HG02642 (cell line): Measurements from ENCODE around the gene POU6F2.

Experiments used
- ATAC-seq: cut with Tn5 transposase; IDR thresholded peaks from one replicate; pipeline ENCODE4 v1.9.1; 2021; ENCODE audit warnings: mild to moderate bottlenecking; ENCODE audit not compliant: unreplicated experiment, poor library complexity

The POU6F2 gene

DNA sequence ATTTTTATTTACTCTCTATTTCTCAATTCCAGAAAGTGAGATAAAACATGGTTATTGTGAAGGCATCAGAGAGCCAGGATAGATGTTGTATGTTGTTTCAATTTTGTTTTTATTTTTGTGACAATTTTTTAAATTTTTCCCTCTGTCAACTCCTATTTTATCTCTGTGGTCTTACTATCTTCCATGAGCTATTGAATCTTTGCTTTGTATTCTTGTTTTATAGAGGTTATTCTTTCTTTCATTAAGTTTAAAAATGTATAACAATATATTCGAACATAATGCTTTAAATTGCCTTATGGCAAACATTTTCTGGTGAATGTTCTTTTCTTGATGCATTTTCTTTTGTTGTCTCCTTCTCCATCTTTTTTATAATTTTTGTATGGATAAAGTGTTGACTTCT is 78.4 kb downstream of the POU6F2 start:
- no peak for ATAC-seq

DNA sequence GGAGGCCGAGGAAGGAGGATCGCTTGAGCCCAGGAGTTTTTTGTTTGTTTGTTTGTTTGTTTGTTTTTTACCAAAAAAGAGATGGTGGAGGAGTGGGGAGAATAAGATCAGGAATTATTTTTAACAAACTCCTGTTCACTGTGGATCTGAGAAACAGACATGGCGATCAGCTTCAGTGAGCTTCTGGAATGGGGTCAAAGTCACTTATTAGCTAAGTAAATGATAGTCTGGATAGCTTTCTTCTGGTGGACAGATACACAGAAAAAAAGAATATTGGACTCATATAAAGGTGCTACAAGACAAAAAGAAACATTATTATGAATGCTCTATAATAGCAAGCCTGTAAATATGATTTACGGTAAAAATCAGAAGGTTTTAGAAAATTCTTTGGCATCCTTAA is 85.1 kb downstream of the POU6F2 start:
- ATAC-seq = no peak

DNA sequence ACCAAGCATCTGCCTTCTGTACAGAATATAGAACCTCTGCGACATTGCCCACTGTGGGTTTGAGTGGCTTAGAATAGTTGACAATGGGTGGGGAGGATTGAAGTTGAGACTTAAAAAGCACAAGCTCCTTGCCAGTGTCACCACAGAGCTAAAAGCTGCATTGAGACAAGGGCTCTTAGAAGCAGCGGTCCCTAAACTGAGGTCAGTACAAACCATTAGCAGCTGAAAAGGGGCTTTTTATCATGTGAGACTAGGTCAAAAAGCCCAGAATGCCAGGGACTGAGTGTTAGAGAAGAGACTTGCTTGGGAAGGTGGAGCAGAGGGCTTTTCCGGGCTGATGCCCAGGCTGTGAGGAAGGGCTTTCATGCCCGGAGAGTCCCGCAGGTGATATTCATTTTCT is 91.3 kb downstream of the POU6F2 start:
- no peak for ATAC-seq

DNA sequence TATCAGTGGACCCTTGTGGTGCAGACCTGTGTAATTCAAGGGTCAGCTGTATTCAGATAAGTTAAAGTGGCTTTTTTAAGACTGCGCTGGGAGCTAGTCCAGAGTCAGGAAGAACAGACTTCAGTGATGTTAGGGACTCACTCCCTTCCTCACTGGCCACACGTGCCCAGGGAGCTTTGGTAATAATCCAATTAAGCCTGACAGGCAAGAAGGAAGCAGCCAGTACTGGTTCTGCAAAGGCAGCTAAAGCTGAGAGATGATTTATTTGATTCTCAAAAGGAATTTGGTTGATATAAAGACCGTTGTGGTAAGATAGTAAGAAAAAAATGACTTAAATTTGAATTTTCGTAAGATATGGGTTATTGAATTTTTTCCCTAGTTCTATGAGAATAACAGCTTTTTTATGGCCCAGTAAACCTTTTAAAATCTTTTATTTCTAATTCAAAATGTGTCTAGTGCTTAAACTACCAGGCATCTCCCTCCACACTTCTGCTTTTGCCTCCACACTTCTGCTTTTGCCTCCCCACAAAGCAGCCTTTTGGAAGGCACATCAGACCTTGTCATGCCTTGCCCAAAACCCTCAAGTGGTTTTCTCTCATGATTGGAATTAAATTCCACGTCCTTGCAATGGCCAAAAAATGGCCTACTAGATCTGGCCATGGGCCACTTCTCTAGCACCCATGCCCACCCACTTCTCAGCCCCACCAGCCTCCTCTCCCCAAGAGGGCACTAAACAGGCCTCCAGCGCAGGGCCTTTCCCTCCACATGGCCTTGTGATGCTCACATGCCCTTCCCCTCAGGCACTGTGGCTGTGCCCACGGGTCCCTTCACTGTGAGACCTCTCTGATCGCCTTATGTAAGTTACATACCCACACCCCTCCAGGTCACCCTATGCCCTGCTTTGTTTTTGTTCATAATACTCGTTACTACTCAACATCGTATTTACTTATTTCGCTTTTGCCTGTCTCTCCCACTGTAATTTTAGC is 92.5 kb downstream of the POU6F2 start:
- no peak for ATAC-seq

DNA sequence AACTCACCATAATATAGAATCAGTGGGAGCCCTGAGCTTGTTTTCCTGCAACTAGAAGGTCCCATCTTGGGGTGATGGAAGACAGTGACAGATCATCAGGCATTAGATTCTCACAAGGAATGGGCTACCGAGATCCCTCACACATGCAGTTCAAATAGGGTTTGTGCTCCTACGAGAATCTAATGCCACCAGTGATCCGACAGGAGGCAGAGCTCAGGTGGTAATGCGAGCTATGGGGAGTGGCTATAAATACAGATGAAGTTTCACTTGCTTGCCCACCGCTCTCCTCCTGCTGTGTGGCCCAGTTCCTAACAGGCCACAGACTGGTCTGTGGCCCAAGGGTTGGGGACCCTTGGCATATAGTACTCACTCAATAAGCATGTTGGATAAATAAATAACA is 93.4 kb downstream of the POU6F2 start:
- ATAC-seq = no peak

DNA sequence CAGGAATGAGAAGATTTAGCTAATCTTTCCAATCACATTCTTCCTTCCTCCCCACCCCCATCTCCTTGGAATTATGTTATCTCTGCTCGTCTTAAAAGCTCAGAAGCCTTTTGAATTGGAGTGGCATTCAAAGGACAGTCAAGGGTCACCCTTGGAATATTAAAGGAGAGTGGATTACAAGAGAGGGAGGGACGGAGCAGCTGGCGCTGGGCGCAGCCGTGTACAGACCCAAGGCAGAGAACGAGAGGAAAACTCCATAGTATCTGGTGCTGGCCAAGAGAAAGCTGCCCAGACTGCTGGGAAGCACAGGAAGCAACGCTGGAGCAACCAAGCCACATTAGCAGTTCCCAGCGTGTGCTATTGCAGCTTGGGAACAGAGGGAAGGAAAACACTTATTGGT is 95.7 kb downstream of the POU6F2 start:
- no peak for ATAC-seq

DNA sequence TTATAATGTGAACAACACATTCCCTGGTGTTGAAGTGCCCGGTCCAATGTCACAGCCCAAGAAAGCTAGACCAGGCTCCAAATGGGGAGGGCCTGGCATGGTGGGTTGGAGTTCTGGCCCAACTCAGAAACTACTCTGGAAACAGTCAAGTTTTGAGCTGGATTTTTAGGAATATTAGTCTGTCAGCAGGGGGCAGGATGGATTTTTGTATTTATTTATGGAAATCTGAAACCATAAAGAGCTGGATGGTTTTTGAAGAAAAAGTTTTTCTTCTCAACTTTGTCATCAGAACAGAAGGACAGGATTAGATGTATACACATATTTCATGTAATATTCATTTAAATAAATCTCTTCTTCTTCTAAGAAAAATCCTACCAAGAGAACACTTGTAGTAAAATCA is 97.5 kb downstream of the POU6F2 start:
- no peak for ATAC-seq

DNA sequence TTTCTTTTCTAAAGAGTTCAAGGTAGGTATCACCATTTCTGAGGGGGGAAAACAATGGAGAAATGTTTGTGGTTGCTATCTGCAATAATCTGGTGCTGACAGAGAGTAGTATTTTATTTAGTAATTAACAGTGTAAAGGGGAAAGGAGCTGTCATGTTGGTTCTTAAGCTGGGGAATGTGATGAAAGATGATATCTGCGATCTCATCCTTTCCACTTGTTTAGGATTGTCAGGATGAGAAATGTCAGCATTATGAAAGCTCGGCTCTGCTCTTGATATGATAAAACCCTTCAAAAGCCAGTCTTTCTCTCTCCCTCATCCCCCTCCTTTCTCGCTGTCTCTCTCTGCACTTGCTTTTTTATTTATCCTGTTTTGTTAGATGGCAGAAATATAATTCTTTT is 106.1 kb downstream of the POU6F2 start:
- ATAC-seq = no peak

DNA sequence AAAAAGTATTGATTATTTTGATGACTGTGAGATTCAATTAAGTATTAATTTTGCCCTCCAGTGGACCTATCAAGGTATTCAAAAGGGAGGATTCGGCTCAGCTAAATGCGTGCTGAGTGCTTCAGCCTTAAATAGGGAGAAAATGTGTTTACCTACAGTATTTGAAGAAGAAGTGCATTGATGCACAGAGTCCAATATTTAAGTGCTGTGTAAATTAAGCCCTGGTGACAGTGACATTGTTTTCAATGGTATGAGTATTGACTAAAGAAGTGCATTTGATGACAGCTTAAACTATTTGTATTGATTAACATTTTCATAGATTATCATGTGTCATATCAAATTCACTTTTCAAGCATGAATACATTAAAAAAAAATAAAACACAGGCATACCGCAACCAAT is 106.6 kb downstream of the POU6F2 start:
- no peak for ATAC-seq

DNA sequence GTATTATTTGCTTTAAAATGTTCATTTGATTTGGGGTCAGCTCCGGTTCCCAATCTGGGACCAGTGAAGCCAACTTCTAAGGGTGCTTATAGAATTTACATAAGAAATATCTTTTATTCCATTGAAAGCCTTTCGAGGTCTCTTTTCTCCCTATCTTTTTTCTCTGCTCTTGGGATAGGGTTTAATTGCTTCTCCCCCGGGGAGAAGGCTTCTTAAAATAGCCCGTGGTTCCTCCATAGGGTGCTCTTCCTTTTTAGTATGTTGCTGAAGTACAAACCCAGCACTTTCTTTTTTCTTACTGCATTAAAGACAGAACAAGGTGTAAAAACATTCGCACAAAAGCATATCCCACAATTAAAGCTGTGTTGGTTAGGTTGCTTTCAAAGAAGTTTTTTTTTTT is 107.5 kb downstream of the POU6F2 start:
- no peak for ATAC-seq

DNA sequence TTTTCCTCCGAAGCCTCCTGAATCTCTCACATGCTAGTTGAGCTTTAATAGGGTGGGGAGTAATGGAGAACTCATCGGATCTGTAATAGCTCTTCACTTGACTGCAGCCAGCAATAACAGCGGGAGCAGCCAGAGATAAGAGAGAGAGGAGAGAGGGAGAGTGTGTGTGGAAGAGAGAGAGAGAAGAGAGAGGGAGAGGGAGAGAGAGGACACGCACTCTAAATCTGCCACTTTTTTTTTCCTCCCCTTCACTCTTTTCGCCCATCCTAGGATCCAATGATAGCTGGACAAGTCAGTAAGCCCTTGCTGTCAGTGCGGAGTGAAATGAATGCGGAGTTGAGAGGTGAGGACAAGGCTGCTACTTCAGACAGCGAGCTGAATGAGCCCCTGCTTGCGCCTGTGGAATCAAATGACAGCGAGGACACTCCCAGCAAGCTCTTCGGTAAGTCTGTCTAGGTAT is 107.9 kb downstream of the POU6F2 start:
- ATAC-seq = no peak

DNA sequence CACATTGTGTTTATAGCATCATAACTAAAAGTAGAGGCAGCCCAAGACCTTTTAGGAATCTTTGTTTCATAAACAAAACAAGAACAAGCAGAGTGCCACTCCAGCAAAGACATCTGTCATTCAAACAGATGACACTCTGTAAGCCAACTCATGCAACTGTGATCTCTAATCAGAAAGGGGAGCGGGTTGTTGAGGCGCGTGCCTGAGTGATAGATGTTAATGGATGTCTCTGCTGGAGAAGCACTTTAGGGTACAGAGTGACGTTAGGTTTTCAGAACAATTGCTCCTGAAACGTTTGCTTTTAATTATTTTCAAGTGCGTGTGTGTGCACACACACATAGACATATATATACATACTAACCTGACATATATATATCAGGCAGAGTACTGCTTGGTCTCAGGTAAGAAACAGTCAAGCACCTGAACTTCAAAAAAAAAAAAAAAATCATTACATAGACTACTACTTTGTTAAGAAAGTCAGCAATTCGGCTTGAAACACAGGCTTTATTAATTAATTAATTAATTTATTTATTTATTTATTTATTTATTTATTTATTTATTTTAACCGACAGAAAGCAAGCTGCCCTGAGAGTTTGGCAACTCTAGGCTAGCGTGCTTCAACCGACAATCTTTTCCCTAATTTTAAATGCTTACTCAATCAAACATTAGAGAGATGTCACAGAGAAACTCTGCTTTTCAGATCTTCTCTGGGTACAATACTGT is 109.1 kb downstream of the POU6F2 start:
- no peak for ATAC-seq

DNA sequence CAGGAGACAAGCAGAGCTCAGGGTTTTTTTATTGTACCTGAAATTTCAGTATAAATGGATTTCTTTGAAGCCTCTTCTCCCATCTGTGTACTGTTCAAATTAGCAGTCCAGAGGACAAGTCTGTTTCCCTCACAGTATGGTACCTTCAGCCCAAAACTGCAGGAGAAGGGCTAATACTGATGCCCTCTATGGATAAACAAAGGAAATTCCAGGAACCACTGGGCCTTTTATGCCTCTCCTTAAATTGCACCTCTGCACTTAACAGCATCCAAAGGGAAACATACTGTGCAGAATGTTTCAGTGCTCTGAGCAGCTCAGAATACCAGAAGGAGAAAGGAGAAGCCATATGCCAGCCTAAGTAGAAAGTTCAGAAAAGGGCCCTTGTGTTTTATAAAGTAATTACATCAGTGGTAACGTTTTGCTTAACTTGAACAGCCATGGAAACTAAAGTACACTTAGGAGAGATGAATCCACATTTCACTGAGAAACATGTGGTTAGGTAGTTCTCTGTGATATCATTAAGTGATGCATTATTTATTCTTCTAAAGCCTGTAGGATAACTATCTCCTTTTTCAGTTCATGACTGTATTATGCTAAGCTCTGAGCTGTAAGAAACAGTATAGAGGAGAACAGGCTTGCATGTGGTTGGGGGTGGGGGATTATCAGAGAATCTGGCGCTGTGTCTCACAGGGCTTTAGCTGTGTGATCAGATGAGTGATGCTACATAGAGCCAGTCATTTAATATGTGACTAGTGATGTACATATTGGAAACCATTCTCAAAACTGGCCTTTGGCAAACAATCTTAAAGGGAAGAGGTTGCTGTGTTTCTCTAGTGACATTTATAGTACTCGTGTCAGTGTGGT is 111.3 kb downstream of the POU6F2 start:
- no peak for ATAC-seq

DNA sequence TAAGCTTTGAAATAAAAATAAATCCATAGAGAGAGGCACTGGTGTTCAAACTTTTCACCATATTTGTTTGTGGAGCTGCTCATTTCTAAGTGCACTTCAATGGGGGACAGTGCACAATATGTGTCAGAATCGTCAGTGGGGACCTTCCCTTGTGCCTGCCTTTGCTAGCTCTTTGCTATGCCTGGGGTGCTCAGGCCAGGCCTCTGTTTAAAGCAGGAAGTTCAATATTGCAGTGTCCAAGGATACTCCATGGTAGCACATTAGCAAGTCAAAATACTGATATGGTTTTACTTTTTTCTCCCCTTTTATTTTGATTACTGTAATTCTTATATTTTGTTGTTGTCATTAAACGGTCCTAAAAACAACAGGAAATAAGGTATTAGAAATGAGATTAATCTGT is 113.4 kb downstream of the POU6F2 start:
- no peak for ATAC-seq

DNA sequence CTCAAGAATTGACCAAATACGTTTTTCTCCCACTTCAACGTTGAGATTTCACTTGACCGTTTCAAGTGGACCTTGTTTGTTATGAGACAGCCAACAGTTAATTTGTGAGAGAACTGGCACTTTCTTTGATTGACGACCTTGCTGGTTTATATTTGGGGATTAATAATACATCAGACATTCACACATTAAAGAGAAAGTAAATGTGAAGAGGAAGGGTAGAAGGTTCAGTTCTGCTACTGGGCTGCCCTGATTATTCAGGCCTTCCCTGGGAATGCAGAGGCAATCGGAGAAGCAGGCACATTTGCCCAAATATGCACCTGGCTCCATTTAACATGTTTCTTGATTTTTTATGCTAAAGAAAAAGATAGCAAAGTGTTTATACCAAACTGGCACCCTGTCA is 114.1 kb downstream of the POU6F2 start:
- no peak for ATAC-seq

DNA sequence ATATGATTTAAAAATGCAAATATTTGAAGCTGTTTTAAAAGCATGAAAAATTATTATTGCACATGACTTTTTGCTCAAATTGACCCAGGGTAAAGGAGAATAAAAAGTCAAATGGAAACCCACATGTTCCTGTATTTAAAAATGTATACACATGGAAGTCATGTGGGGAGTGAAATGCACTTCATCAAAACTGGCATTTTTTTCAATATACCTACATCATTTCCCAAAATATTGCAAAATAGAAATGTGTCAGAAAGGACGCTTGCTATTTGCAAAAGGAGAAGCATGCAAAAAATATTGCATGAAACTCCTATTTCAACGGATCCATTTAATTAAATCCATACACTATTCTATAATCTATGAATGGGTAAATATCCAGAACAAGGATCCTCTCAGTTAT is 117.0 kb downstream of the POU6F2 start:
- no peak for ATAC-seq

DNA sequence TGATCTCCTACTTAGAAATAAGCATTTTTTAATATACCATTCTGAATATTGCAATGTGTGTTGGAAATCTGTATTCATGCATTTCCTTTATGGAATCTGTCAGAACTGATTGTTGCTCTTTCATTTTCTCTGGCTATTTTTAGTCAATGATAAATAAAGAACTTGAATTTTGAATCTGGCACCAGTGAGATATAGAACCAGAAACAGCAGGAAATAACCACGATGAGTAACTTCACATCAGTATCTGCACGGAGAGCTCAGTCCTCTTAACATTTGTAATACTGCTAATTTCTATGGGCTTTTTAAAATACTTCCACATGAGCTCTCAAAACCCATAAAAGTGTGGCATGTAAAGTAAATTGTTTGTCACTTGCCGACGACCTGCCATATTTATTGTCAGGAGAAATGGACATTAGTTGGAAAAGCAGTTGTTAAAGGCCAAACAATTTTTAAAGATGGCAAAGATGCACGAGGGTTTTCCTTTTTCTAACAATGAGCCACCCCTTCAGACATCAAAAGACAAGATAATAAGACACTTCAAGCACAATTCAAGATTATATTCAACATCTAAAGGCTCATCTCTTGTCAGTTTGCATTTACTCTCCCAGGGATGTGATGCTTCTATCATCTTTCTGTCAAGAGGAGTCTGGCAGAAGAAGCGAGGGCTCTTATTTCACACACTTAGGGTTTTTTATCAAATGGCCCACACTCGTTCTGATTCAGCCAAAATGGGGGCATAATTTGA is 118.3 kb downstream of the POU6F2 start:
- ATAC-seq = no peak

DNA sequence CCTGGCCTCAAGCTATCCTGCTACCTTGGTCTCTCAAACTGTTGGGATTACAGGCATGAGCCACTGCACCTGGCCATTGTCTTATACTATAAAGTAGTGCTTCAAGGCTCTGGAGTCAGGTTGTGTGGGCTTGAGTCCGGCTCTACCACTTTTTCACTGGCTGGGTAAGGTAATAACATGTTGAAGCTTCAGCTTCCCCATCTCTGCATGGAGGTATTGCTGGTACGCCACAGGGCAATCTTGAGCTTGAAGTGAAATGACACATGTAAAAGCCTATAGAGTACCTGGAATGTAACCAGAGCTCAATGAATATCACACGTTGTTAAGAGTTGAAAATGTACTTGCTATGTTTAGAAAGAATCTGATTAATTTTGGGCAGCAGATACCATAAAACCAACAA is 120.8 kb downstream of the POU6F2 start:
- no peak for ATAC-seq

DNA sequence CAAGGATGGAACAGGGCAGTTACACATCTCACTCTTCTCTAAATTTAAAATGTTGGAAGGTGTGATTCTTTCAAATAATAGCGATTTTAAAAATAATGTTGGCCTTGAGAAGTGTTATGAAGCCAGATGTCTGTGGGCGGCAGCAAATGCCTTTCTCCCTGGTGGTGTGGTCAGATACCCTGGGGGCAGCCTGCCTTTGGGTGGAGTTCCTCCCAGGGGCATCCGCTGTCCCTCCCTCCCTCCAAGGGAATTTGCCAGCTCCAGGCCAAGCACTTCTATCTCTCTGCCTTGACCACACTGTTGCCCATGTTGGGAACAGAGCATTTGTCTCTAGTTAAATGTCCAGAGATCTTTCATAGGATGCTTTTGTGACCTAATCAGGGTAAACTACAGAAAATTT is 121.4 kb downstream of the POU6F2 start:
- no peak for ATAC-seq

DNA sequence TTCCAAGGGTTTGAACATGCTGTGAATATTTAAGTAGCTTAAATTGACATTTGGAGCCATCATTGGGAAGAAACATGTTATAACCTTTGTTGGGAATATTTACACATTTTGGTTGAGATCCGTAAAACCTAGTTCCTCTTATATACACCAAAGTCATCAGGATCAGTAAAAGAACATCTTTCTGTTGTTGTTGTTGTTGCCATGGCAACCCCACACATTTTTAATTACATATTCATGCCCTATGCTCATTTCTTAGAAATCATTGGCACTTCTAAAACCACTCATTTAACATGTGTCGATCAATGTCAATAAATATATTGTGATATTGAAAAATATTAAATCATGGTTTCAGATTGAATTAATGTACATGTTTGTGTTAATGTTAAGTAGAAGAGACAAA is 122.6 kb downstream of the POU6F2 start:
- ATAC-seq = no peak
